Upper lobe of left lung (tissue), 6 donors: ENCODE data around the gene ANO6. TPM values are rescaled to one million over a fixed set of nuclear protein-coding genes. Genes with fewer than 3 reads are reported as not detected.

Experiments
- ATAC-seq, 2 donors: fragments of 200-7000 bp; cut with Tn5 transposase; one replicate each; pipeline ENCODE4 v1.9.1; 2022; ENCODE audit warnings: mild to moderate bottlenecking in 2 of 2, moderate library complexity in 2 of 2; ENCODE audit not compliant: low FRiP score in 2 of 2
- DNase-seq, 2 donors: peaks; one replicate each; pipeline ENCODE4 v3.0.0-alpha.2; 2019 to 2020
- H3K27ac ChIP-seq, 4 donors: fragments of 200-600 bp; sonication (generic); one replicate each; pipeline ENCODE4 v1.5.1; 2016 to 2019
- H3K27me3 ChIP-seq, 4 donors: fragments of 200-600 bp; sonication (generic); one replicate each; pipeline ENCODE4 v1.5.1; 2017 to 2019
- H3K36me3 ChIP-seq, 4 donors: fragments of 200-600 bp; sonication (generic); one replicate each; pipeline ENCODE4 v1.5.1; 2016 to 2019
- H3K4me1 ChIP-seq, 4 donors: fragments of 200-600 bp; sonication (generic); one replicate each; pipeline ENCODE4 v1.5.1; 2018 to 2019
- H3K4me3 ChIP-seq, 4 donors: fragments of 200-600 bp; sonication (generic); one replicate each; pipeline ENCODE4 v1.5.1; 2017 to 2019; ENCODE audit warnings: mild to moderate bottlenecking in 2 of 4, moderate library complexity in 1 of 4
- H3K9me3 ChIP-seq, 4 donors: fragments of 200-600 bp; sonication (generic); one replicate each; pipeline ENCODE4 v1.5.1; 2018 to 2019
- CTCF ChIP-seq, 6 experiments: fragments of 450-650 bp in 4 of 6; fragments of 200-600 bp in 2 of 6; sonication (generic) in 2 of 6; IDR thresholded peaks; one replicate each; pipeline ENCODE4 v1.5.1; 2016 to 2019; ENCODE audit warnings: antibody characterized with exemption in 6 of 6
- EP300 ChIP-seq, 4 donors: sonication (generic); formaldehyde crosslinking; IDR thresholded peaks; one replicate each; pipeline ENCODE4 v1.5.1; 2017; ENCODE audit warnings: antibody characterized with exemption in 4 of 4, control low read depth in 2 of 4
- POLR2A ChIP-seq, 4 donors: fragments of 450-650 bp; IDR thresholded peaks; one replicate each; pipeline ENCODE4 v1.5.1; 2016 to 2017; ENCODE audit warnings: antibody characterized with exemption in 4 of 4, mild to moderate bottlenecking in 2 of 4
- POLR2AphosphoS5 ChIP-seq, 2 donors: sonication (generic); formaldehyde crosslinking; IDR thresholded peaks; one replicate each; pipeline ENCODE4 v1.5.1; 2017; ENCODE audit warnings: antibody characterized with exemption in 2 of 2
- WGBS, 2 donors: methylation state at CpG; one replicate each; pipeline ENCODE4 v1.1.5; 2017 to 2018; 5-methylcytosine and 5-hydroxymethylcytosine counted together
- total RNA-seq, 6 donors: library from RNA; depleted of rRNA in 4 of 6; stranded (reverse); fragments of >200 nt in 4 of 6; gene quantifications; one replicate each; pipeline versions ENCODE4 v1.1.0 to v1.2.1, GENCODE V29; 2016 to 2021
- donor health status: DM: no; HTN: no; CAD: no; lungs with moderate emphysema.
- donor health status: DM: no; HTN: yes; CAD: no; lungs with severe emphysema.

Gene ANO6
- total RNA-seq, 6 donors from 2014 or later: 26.2 to 83.7 (median 57.9) TPM

- no peaks in the 10 kb centered on the region for H3K36me3 ChIP-seq
- DNase-seq: no peak
- TF ChIP-seq CTCF (IDR thresholded peaks at IDR 0.05) (no peak), POLR2A (IDR thresholded peaks at IDR 0.05) (no peak), EP300 (IDR thresholded peaks at IDR 0.05) (no peak), POLR2AphosphoS5 (IDR thresholded peaks at IDR 0.05) (no peak)
- H3K4me3 ChIP-seq: no peak overlapping the region
- peaks cover 12 to 42% (median 13%) of the 10 kb centered on the region in 4 donors for H3K4me1 ChIP-seq
- no peaks in the 10 kb centered on the region for H3K9me3 ChIP-seq
- H3K27me3 ChIP-seq: no peaks in the 10 kb centered on the region
- ATAC-seq: no peak
- no peak overlapping the region for H3K27ac ChIP-seq
Observed at GRCh38 chr12:45220363-45220931, 4.6 kb downstream of the ANO6 start.

DNA sequence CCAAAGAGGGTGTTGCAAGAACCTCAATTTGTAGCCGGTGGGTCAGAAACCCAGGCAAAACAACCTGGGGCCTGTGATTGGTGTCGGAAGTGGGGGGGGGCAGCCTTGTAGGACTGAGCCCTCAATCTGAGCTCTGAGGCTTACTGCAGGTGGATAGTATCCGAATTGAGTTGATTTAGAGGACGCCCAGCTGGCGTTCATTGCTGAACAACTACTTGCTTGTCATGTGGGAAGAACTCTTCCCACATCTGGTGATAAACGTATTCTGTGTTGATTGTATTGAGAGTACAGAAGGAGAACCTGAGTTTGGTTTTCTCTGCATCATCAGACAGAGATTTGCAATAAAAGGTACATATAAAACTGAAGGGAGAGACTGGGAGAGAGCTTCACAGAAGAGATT, 5.1 kb downstream of the ANO6 start:
- TF ChIP-seq CTCF (IDR thresholded peaks at IDR 0.05): no peak
- TF ChIP-seq EP300 (IDR thresholded peaks at IDR 0.05): no peak
- no peak for TF ChIP-seq POLR2AphosphoS5 (IDR thresholded peaks at IDR 0.05)
- TF ChIP-seq POLR2A (IDR thresholded peaks at IDR 0.05): no peak
- Histone ChIP-seq H3K27ac (no peak overlapping the region), H3K9me3 (no peaks in the 10 kb centered on the region), H3K36me3 (no peaks in the 10 kb centered on the region), H3K27me3 (no peaks in the 10 kb centered on the region), H3K4me1 (peaks cover 12 to 42% (median 13%) of the 10 kb centered on the region in 4 donors), H3K4me3 (no peak overlapping the region)
- DNase-seq (no peak), ATAC-seq (no peak)
- 92 to 96% methylated on average over 6 of the region's 6 CpGs for WGBS, 2 donors

DNA sequence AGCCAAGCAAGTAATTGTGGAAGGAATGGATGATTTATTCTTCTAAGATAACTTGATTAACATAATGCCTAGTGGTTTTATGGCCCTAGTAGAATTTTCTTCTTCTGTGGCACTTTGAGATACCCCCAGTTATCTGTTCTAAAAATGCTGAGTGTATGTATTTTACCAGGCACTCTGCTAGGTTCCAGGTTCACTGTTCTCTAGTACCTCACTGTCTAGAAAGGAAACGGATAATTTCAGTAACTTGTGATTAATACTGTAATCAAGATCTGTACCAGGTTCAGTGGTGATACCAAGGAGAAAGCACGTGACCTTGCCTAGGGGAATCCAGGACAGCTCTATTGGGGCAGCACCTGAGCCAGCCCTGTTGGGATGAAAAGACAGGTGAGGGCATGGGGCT, 8.0 kb downstream of the ANO6 start:
- no peak for ATAC-seq
- Histone ChIP-seq H3K9me3 (no peaks in the 10 kb centered on the region), H3K4me3 (no peak overlapping the region), H3K4me1 (peaks cover 6 to 19% (median 10%) of the 10 kb centered on the region in 4 donors), H3K27me3 (no peaks in the 10 kb centered on the region), H3K27ac (peak overlapping the region in 1 of 4 donors; percentile 3), H3K36me3 (no peaks in the 10 kb centered on the region)
- 90 to 94% methylated on average over 2 of the region's 2 CpGs for WGBS, 2 donors
- DNase-seq: no peak
- TF ChIP-seq CTCF (IDR thresholded peaks at IDR 0.05) (no peak), POLR2AphosphoS5 (IDR thresholded peaks at IDR 0.05) (no peak), EP300 (IDR thresholded peaks at IDR 0.05) (no peak), POLR2A (IDR thresholded peaks at IDR 0.05) (no peak)

GRCh38 chr12:45224311-45224710, 8.4 kb downstream of the ANO6 start:
- ATAC-seq (no peak), DNase-seq (no peak)
- Histone ChIP-seq H3K27me3 (no peaks in the 10 kb centered on the region), H3K4me1 (peaks cover 5 to 16% (median 8%) of the 10 kb centered on the region in 4 donors), H3K27ac (peak overlapping the region in 1 of 4 donors; percentile 3), H3K4me3 (no peak overlapping the region), H3K9me3 (no peaks in the 10 kb centered on the region), H3K36me3 (no peaks in the 10 kb centered on the region)
- TF ChIP-seq EP300 (IDR thresholded peaks at IDR 0.05) (no peak), POLR2A (IDR thresholded peaks at IDR 0.05) (no peak), POLR2AphosphoS5 (IDR thresholded peaks at IDR 0.05) (no peak), CTCF (IDR thresholded peaks at IDR 0.05) (no peak)
- 46 to 55% methylated on average over 1 of the region's 1 CpG for WGBS, 2 donors

DNA sequence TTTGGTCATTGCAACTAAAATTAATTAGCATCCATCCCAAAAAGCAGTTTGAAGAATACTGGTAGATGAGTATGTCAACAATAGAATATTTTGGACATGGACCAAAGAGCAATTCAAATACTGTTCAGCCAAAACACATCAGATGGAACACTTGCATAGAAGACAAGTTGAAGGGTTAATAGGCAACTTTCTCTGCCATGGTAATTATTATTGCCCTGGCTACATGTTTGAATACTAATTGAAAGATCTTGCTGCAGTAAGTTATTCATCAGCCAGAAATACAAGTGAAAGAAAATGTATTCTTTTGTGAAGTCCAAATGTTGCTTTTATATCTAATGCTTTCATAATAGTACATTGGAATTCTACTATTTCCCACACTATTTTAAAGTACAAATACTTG, 10.1 kb downstream of the ANO6 start:
- Histone ChIP-seq H3K27me3 (no peaks in the 10 kb centered on the region), H3K9me3 (no peaks in the 10 kb centered on the region), H3K27ac (no peak overlapping the region), H3K4me3 (no peak overlapping the region), H3K4me1 (peaks cover 0 to 8% (median 3%) of the 10 kb centered on the region in 4 donors), H3K36me3 (peaks cover 0 to 5% (median 0%) of the 10 kb centered on the region in 4 donors)
- TF ChIP-seq EP300 (IDR thresholded peaks at IDR 0.05) (no peak), POLR2AphosphoS5 (IDR thresholded peaks at IDR 0.05) (no peak), POLR2A (IDR thresholded peaks at IDR 0.05) (no peak), CTCF (IDR thresholded peaks at IDR 0.05) (no peak)
- DNase-seq (no peak), ATAC-seq (no peak)
